MM.1S (cell line): Measurements from ENCODE around the gene ULK1.

Experiments
- DNase-seq: peaks from one replicate; pipeline ENCODE4 v3.0.0-alpha.2; 2015
- H2AFZ ChIP-seq: fragments of 300-600 bp; sonication (generic); 2 replicates; pipeline ENCODE4 v1.6.0; 2016; ENCODE audit warnings: antibody characterized with exemption, low read length
- H3F3A ChIP-seq: fragments of 300-600 bp; sonication (generic); 2 replicates; pipeline ENCODE4 v1.6.1; 2016; ENCODE audit warnings: mild to moderate bottlenecking, antibody characterized with exemption, low read length, moderate library complexity, mixed read lengths; ENCODE audit not compliant: insufficient read depth
- H3K27ac ChIP-seq: fragments of 300-600 bp; sonication (generic); 2 replicates; pipeline ENCODE4 v1.5.1; 2016; ENCODE audit warnings: mild to moderate bottlenecking, low read length
- H3K27me3 ChIP-seq: fragments of 300-600 bp; sonication (generic); replicated peaks from 2 replicates; pipeline ENCODE4 v1.6.0; 2016; ENCODE audit warnings: low read length; ENCODE audit not compliant: insufficient read depth
- H3K36me3 ChIP-seq: fragments of 300-600 bp; sonication (generic); replicated peaks from 2 replicates; pipeline ENCODE4 v1.6.1; 2016; ENCODE audit warnings: mild to moderate bottlenecking, low read length, mixed read lengths; ENCODE audit not compliant: insufficient read depth
- H3K4me1 ChIP-seq: fragments of 300-600 bp; sonication (generic); 2 replicates; pipeline ENCODE4 v1.6.1; 2016; ENCODE audit warnings: low read length, mixed read lengths
- H3K4me2 ChIP-seq: fragments of 300-600 bp; sonication (generic); 2 replicates; pipeline ENCODE4 v1.6.0; 2016; ENCODE audit warnings: low read depth, low read length
- H3K4me3 ChIP-seq: fragments of 300-600 bp; sonication (generic); 2 replicates; pipeline ENCODE4 v1.5.1; 2016; ENCODE audit warnings: low read length, mixed read lengths
- H3K79me2 ChIP-seq: fragments of 300-600 bp; sonication (generic); 2 replicates; pipeline ENCODE4 v1.6.1; 2016; ENCODE audit warnings: mixed run types, low read length, mixed read lengths
- H3K9ac ChIP-seq: fragments of 300-600 bp; sonication (generic); 2 replicates; pipeline ENCODE4 v1.6.1; 2016; ENCODE audit warnings: low read length, mixed read lengths
- H3K9me2 ChIP-seq: fragments of 300-600 bp; sonication (generic); replicated peaks from 2 replicates; pipeline ENCODE4 v1.6.1; 2016; ENCODE audit warnings: mild to moderate bottlenecking, low read length, mixed read lengths; ENCODE audit not compliant: insufficient read depth
- H3K9me3 ChIP-seq: fragments of 300-600 bp; sonication (generic); replicated peaks from 2 replicates; pipeline ENCODE4 v1.6.1; 2016; ENCODE audit warnings: mild to moderate bottlenecking, low read length, mixed read lengths; ENCODE audit not compliant: insufficient read depth
- H4K20me1 ChIP-seq: fragments of 300-600 bp; sonication (generic); 2 replicates; pipeline ENCODE4 v1.6.1; 2016; ENCODE audit warnings: mild to moderate bottlenecking, low read length, moderate library complexity, mixed read lengths; ENCODE audit not compliant: insufficient read depth
- CTCF ChIP-seq: fragments of 300-600 bp; sonication (generic); IDR thresholded peaks from 2 replicates; pipeline ENCODE4 v1.5.1; 2016; ENCODE audit warnings: antibody characterized with exemption, low read length, mixed read lengths
- EZH2 ChIP-seq: fragments of 300-600 bp; sonication (generic); optimal IDR thresholded peaks from 2 replicates; pipeline ENCODE3; 2017; ENCODE audit warnings: low read depth, mild to moderate bottlenecking, antibody characterized with exemption, low read length, mixed read lengths
- EZH2phosphoT487 ChIP-seq: fragments of 300-600 bp; sonication (generic); IDR thresholded peaks from 2 replicates; pipeline ENCODE4 v1.6.1; 2018; ENCODE audit warnings: antibody characterized with exemption, low read length

ULK1 gene

GRCh38 chr12:131933387-131933786 lies 39.0 kb downstream of the ULK1 start:
- H3K4me2 ChIP-seq: no peak overlapping the region
- no peak for TF ChIP-seq EZH2
- no peak for DNase-seq
- H4K20me1 ChIP-seq: no peaks in the 10 kb centered on the region
- no peaks in the 10 kb centered on the region for H3K4me1 ChIP-seq
- no peak overlapping the region for H3K27ac ChIP-seq
- H3K9ac ChIP-seq: no peak overlapping the region
- H3F3A ChIP-seq: no peaks in the 10 kb centered on the region
- H3K4me3 ChIP-seq: no peak overlapping the region
- peaks cover 16% of the 10 kb centered on the region for H3K79me2 ChIP-seq
- H3K9me3 ChIP-seq: no peaks in the 10 kb centered on the region
- H3K36me3 ChIP-seq: no peaks in the 10 kb centered on the region
- no peaks in the 10 kb centered on the region for H3K27me3 ChIP-seq
- H2AFZ ChIP-seq: no peak overlapping the region
- no peaks in the 10 kb centered on the region for H3K9me2 ChIP-seq

- TF ChIP-seq EZH2phosphoT487: no peak
- no peak for TF ChIP-seq EZH2
- TF ChIP-seq CTCF: no peak
- Histone ChIP-seq H3F3A (no peaks in the 10 kb centered on the region), H3K36me3 (no peaks in the 10 kb centered on the region), H4K20me1 (no peaks in the 10 kb centered on the region), H3K27ac (no peak overlapping the region), H3K4me2 (no peak overlapping the region), H2AFZ (no peak overlapping the region), H3K4me3 (no peak overlapping the region), H3K9me2 (no peaks in the 10 kb centered on the region), H3K9ac (no peak overlapping the region), H3K27me3 (no peaks in the 10 kb centered on the region), H3K79me2 (peaks cover 13% of the 10 kb centered on the region), H3K9me3 (no peaks in the 10 kb centered on the region), H3K4me1 (no peaks in the 10 kb centered on the region)
- DNase-seq: no peak
These were observed 40.1 kb downstream of the ULK1 start for GRCh38 chr12:131934535-131934934.

- no peak overlapping the region for H2AFZ ChIP-seq
These were observed 43.7 kb downstream of the ULK1 start for GRCh38 chr12:131938082-131938481.

GRCh38 chr12:131939007-131939406 lies 44.6 kb downstream of the ULK1 start:
- no peaks in the 10 kb centered on the region for H3F3A ChIP-seq
- no peak for DNase-seq
- H2AFZ ChIP-seq: no peak overlapping the region
- no peak overlapping the region for H3K9ac ChIP-seq
- H3K79me2 ChIP-seq: no peaks in the 10 kb centered on the region
- H3K4me3 ChIP-seq: no peak overlapping the region
- TF ChIP-seq EZH2 (no peak), EZH2phosphoT487 (no peak), CTCF (no peak)
- H3K9me2 ChIP-seq: no peaks in the 10 kb centered on the region
- H3K4me2 ChIP-seq: no peak overlapping the region
- no peaks in the 10 kb centered on the region for H4K20me1 ChIP-seq
- H3K9me3 ChIP-seq: no peaks in the 10 kb centered on the region
- no peak overlapping the region for H3K27ac ChIP-seq
- H3K27me3 ChIP-seq: no peaks in the 10 kb centered on the region
- H3K36me3 ChIP-seq: no peaks in the 10 kb centered on the region
- H3K4me1 ChIP-seq: no peaks in the 10 kb centered on the region

More at GRCh38 chr12:131938082-131938481, 43.7 kb downstream of the ULK1 start:
- DNase-seq: no peak
- H3K27ac ChIP-seq: no peak overlapping the region
- H3K4me2 ChIP-seq: no peak overlapping the region
- no peaks in the 10 kb centered on the region for H3K9me2 ChIP-seq
- no peaks in the 10 kb centered on the region for H3K4me1 ChIP-seq
- no peaks in the 10 kb centered on the region for H3K27me3 ChIP-seq
- H3K36me3 ChIP-seq: no peaks in the 10 kb centered on the region
- H3K9ac ChIP-seq: no peak overlapping the region
- no peaks in the 10 kb centered on the region for H4K20me1 ChIP-seq
- no peaks in the 10 kb centered on the region for H3K9me3 ChIP-seq
- H3K79me2 ChIP-seq: no peaks in the 10 kb centered on the region
- no peak for TF ChIP-seq EZH2phosphoT487
- no peak for TF ChIP-seq EZH2
- TF ChIP-seq CTCF: no peak
- H3F3A ChIP-seq: no peaks in the 10 kb centered on the region
- no peak overlapping the region for H3K4me3 ChIP-seq
